Pancreas (tissue), 10 donors: ENCODE data around the gene PRKCZ. TPM values are rescaled to one million over a fixed set of nuclear protein-coding genes. Genes with fewer than 3 reads are reported as not detected.

Source experiments
- ATAC-seq, 4 donors: fragments of 200-7000 bp; cut with Tn5 transposase; one replicate each; pipeline versions ENCODE4 v1.8.0 to v1.9.1; 2020; ENCODE audit warnings: mild to moderate bottlenecking in 4 of 4, moderate library complexity in 4 of 4
- DNase-seq, 6 donors: peaks; one replicate each; pipeline ENCODE4 v3.0.0-alpha.2; 2020
- FAIRE-seq: peaks from 2 replicates; lab custom pipeline; 2012; peaks lifted over from hg19 to GRCh38; lab: Jason Lieb, UNC
- H3K27ac ChIP-seq, 4 donors: fragments of 200-600 bp; sonication (generic); 1 replicate in 3 of 4; 2 replicates in 1 of 4; pipeline versions ENCODE4 v1.5.0 to v1.8.0; 2020
- H3K27me3 ChIP-seq, 4 donors: fragments of 200-600 bp; one replicate each; pipeline ENCODE4 v1.8.0; 2021
- H3K36me3 ChIP-seq, 3 donors: fragments of 200-600 bp; sonication (generic) in 1 of 3; one replicate each; pipeline versions ENCODE4 v1.5.0 to v1.8.0; 2020 to 2021
- H3K4me1 ChIP-seq, 3 donors: fragments of 200-600 bp; one replicate each; pipeline ENCODE4 v1.8.0; 2021
- H3K4me3 ChIP-seq, 4 donors: fragments of 200-600 bp; sonication (generic) in 2 of 4; one replicate each; pipeline versions ENCODE4 v1.5.0 to v1.8.0; 2020 to 2021
- H3K9me3 ChIP-seq, 4 donors: fragments of 200-600 bp; one replicate each; pipeline ENCODE4 v1.8.0; 2021
- CTCF ChIP-seq, 4 donors: fragments of 200-600 bp; sonication (generic) in 3 of 4; IDR thresholded peaks; one replicate each; pipeline versions ENCODE4 v1.5.0 to v1.8.0; 2021; ENCODE audit warnings: antibody characterized with exemption in 4 of 4
- WGBS, 2 donors: extraction: QIAGEN DNeasy Blood & Tissue Kit; methylation state at CpG; one replicate each; pipeline ENCODE4 v1.1.7; 2013; 5-methylcytosine and 5-hydroxymethylcytosine counted together
- intact Hi-C, 3 donors: fragments of 100-400 bp; cut with DNase I; formaldehyde crosslinking; loops; one replicate each; pipeline versions ENCODE4 v1.11.1 to v1.14.2; 2022
- polyA plus RNA-seq, 2 donors: library from polyadenylated mRNA; stranded (reverse); fragments of 200-250 nt; gene quantifications; one replicate each; pipeline ENCODE4 v1.2.3, GENCODE V29; 2013
- total RNA-seq, 6 donors: library from RNA; stranded (reverse); fragmentation: NEBNext Ultra II Directional in 4 of 6; extraction: Animal tissue kit (Norgen Biotek cat#: 25700) in 4 of 6; gene quantifications; one replicate each; pipeline versions ENCODE4 v1.2.1 to v1.2.4, GENCODE V29; 2021 to 2023
- donor health status: healthy with polysubstance abuse.
- donor health status: DM: no; HTN: no; CAD: no; lungs with moderate emphysema.
- donor health status: DM: no; HTN: no; CAD: no.
- donor health status: control.
- donor health status: control.
- donor health status: Bipolar disorder and iron deficiency.
- donor health status: DM: yes; HTN: yes; CAD: no.
- donor health status: DM: no; HTN: no; CAD: no.
- donor health status: DM: no; HTN: no; CAD: no.
- donor health status: DM: yes; HTN: yes; CAD: no.

The PRKCZ gene
- total and polyA plus RNA-seq, 8 donors: 9.8 to 27.4 (median 17.1) TPM

- WGBS, 2 donors: 86 to 89% methylated on average over 18 to 19 of the region's 19 CpGs
Observed at GRCh38 chr1:2210084-2210653, 160.0 kb downstream of the PRKCZ start.

GRCh38 chr1:2210786-2211185, 160.6 kb downstream of the PRKCZ start:
- ATAC-seq: no peak
- peak in 2 of 6 donors; percentile 42 to 75 for DNase-seq
- no peak overlapping the region for H3K4me3 ChIP-seq
- no peaks in the 10 kb centered on the region for H3K36me3 ChIP-seq
- FAIRE-seq: no peak
- H3K9me3 ChIP-seq: no peaks in the 10 kb centered on the region
- intact Hi-C loops: no loop called here
- TF ChIP-seq CTCF (IDR thresholded peaks at IDR 0.05): no peak
- WGBS, 2 donors: 89 to 94% methylated on average over 13 of the region's 13 CpGs
- no peaks in the 10 kb centered on the region for H3K27me3 ChIP-seq
- peaks cover 19 to 30% (median 28%) of the 10 kb centered on the region in 3 donors for H3K4me1 ChIP-seq
- no peak overlapping the region for H3K27ac ChIP-seq

More at GRCh38 chr1:2210084-2210653, 160.0 kb downstream of the PRKCZ start:
- ATAC-seq (no peak), FAIRE-seq (no peak), DNase-seq (peak in 4 of 6 donors; percentile 17 to 68 (median 48))
- intact Hi-C loops: no loop called here
- H3K4me1 ChIP-seq: peaks cover 23 to 34% (median 33%) of the 10 kb centered on the region in 3 donors
- no peaks in the 10 kb centered on the region for H3K9me3 ChIP-seq
- no peak overlapping the region for H3K4me3 ChIP-seq
- H3K27me3 ChIP-seq: no peaks in the 10 kb centered on the region
- no peak for TF ChIP-seq CTCF (IDR thresholded peaks at IDR 0.05)
- no peak overlapping the region for H3K27ac ChIP-seq
- no peaks in the 10 kb centered on the region for H3K36me3 ChIP-seq

GRCh38 chr1:2212274-2212531, 162.0 kb downstream of the PRKCZ start:
- 47 to 55% methylated on average over 9 to 10 of the region's 10 CpGs for WGBS, 2 donors
- Histone ChIP-seq H3K27me3 (no peaks in the 10 kb centered on the region), H3K4me1 (peaks cover 18 to 29% (median 28%) of the 10 kb centered on the region in 3 donors), H3K36me3 (no peaks in the 10 kb centered on the region), H3K9me3 (no peaks in the 10 kb centered on the region), H3K27ac (peak overlapping the region; percentile 72 to 86 (median 78)), H3K4me3 (peak overlapping the region in 2 of 4 donors; percentile 33 to 43)
- ATAC-seq (peak in 1 of 4 donors; percentile 1), FAIRE-seq (no peak), DNase-seq (no peak)
- no peak for TF ChIP-seq CTCF (IDR thresholded peaks at IDR 0.05)
- intact Hi-C loops: no loop called here

GRCh38 chr1:2212532-2213491, 162.6 kb downstream of the PRKCZ start:
- Histone ChIP-seq H3K27me3 (no peaks in the 10 kb centered on the region), H3K36me3 (no peaks in the 10 kb centered on the region), H3K27ac (peak overlapping the region; percentile 72 to 86 (median 78)), H3K9me3 (no peaks in the 10 kb centered on the region), H3K4me1 (peaks cover 18 to 28% (median 23%) of the 10 kb centered on the region in 3 donors), H3K4me3 (peak overlapping the region in 2 of 4 donors; percentile 33 to 43)
- no peak for TF ChIP-seq CTCF (IDR thresholded peaks at IDR 0.05)
- WGBS, 2 donors: 24 to 25% methylated on average over 45 to 49 of the region's 49 CpGs
- FAIRE-seq (no peak), ATAC-seq (peak; percentile 63 to 74 (median 70)), DNase-seq (peak; percentile 78 to 93 (median 86))
- intact Hi-C loops: no loop called here
